PFSK-1 (cell line): ENCODE data around the gene SEC14L6.

Source experiments
- FOXP2 ChIP-seq: optimal IDR thresholded peaks from 2 replicates; pipeline ENCODE3; 2011; ENCODE audit warnings: borderline replicate concordance, control low read depth, inconsistent platforms; ENCODE audit not compliant: insufficient read depth; ENCODE audit errors: extremely low read length, extremely low read depth
- POLR2AphosphoS5 ChIP-seq: IDR thresholded peaks from 2 replicates; pipeline ENCODE4 v1.6.1; 2012; ENCODE audit warnings: low read depth, mild to moderate bottlenecking, control low read depth, low read length, moderate library complexity
- SIN3A ChIP-seq: IDR thresholded peaks from 2 replicates; pipeline ENCODE4 v1.6.1; 2012; ENCODE audit warnings: mild to moderate bottlenecking, low read length, moderate library complexity, borderline replicate concordance; ENCODE audit not compliant: insufficient read depth
- TAF1 ChIP-seq: IDR thresholded peaks from 2 replicates; pipeline ENCODE4 v1.6.1; 2012; ENCODE audit warnings: low read length, control low read depth, borderline replicate concordance; ENCODE audit not compliant: insufficient read depth
- TF ChIP-seq, protein P1 (sequence below), 2 experiments: IDR thresholded peaks; 2 replicates each; pipeline versions ENCODE4 v1.6.1 to v1.8.0; 2011 to 2012; ENCODE audit warnings: low read depth in 2 of 2, low read length in 2 of 2, control low read depth in 1 of 2, inconsistent platforms in 1 of 2, mild to moderate bottlenecking in 1 of 2, moderate library complexity in 1 of 2; ENCODE audit not compliant: insufficient read depth in 1 of 2

Gene SEC14L6

DNA sequence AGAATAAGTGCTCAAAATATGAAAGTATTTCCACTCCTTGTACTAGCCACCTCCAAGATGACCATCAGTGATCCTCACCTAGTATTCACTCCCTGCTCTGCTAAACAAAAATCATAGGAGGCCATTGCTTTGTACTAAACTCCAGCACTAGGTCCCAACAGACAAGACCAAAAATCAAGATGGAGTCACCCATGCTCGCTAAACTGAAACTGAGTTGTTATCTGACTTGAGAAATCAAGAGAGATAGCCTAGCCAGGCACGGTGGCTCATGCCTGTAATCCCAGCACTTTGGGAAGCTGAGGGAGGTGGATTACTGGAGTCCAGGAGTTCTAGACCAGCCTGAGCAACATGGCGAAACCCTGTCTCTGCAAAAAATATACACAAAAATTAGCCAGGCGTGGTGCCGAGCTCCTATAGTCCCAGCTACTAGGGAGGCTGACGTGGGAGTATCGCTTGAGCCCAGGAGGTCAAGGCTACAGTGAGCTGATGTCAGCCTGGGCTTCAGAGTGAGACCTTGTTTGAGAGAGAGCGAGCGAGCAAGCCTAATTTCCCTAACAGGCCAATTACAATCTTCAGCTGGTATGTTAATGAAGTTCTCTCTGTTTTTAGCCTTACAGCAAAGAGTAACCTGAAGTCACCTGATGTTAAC is 9.3 kb downstream of the SEC14L6 start:
- TF ChIP-seq TAF1 (no peak), POLR2AphosphoS5 (no peak), SIN3A (no peak), FOXP2 (no peak)
- TF ChIP-seq, protein P1, sequence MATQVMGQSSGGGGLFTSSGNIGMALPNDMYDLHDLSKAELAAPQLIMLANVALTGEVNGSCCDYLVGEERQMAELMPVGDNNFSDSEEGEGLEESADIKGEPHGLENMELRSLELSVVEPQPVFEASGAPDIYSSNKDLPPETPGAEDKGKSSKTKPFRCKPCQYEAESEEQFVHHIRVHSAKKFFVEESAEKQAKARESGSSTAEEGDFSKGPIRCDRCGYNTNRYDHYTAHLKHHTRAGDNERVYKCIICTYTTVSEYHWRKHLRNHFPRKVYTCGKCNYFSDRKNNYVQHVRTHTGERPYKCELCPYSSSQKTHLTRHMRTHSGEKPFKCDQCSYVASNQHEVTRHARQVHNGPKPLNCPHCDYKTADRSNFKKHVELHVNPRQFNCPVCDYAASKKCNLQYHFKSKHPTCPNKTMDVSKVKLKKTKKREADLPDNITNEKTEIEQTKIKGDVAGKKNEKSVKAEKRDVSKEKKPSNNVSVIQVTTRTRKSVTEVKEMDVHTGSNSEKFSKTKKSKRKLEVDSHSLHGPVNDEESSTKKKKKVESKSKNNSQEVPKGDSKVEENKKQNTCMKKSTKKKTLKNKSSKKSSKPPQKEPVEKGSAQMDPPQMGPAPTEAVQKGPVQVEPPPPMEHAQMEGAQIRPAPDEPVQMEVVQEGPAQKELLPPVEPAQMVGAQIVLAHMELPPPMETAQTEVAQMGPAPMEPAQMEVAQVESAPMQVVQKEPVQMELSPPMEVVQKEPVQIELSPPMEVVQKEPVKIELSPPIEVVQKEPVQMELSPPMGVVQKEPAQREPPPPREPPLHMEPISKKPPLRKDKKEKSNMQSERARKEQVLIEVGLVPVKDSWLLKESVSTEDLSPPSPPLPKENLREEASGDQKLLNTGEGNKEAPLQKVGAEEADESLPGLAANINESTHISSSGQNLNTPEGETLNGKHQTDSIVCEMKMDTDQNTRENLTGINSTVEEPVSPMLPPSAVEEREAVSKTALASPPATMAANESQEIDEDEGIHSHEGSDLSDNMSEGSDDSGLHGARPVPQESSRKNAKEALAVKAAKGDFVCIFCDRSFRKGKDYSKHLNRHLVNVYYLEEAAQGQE (IDR thresholded peaks at IDR 0.05; ENCODE audit: insufficient read depth in 1 of 2, low read depth in 2 of 2, low read length in 2 of 2) = no peak

DNA sequence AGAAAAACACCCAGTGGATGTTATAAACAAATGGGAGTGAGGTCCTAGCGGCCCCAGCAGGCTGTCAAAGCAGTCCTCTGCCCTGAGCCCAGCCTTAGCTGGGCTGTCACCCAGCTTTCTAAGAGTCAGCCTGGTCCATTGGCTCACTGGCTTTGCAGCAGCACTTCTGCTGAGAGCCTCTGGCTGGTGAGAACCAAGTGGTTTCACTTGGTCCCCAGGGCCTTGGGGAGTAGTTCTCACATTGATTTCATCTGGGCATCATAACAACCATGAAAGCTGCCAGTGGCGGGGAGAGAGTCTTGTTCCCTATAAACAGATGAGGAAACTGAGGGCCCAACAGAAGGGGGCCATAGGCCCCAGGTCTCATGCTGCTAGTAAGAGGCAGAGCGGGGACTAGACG is 11.4 kb downstream of the SEC14L6 start:
- TF ChIP-seq TAF1 (no peak), FOXP2 (no peak), SIN3A (no peak), POLR2AphosphoS5 (no peak)
- TF ChIP-seq, protein P1 (IDR thresholded peaks at IDR 0.05; ENCODE audit: insufficient read depth in 1 of 2, low read depth in 2 of 2, low read length in 2 of 2) = no peak

DNA sequence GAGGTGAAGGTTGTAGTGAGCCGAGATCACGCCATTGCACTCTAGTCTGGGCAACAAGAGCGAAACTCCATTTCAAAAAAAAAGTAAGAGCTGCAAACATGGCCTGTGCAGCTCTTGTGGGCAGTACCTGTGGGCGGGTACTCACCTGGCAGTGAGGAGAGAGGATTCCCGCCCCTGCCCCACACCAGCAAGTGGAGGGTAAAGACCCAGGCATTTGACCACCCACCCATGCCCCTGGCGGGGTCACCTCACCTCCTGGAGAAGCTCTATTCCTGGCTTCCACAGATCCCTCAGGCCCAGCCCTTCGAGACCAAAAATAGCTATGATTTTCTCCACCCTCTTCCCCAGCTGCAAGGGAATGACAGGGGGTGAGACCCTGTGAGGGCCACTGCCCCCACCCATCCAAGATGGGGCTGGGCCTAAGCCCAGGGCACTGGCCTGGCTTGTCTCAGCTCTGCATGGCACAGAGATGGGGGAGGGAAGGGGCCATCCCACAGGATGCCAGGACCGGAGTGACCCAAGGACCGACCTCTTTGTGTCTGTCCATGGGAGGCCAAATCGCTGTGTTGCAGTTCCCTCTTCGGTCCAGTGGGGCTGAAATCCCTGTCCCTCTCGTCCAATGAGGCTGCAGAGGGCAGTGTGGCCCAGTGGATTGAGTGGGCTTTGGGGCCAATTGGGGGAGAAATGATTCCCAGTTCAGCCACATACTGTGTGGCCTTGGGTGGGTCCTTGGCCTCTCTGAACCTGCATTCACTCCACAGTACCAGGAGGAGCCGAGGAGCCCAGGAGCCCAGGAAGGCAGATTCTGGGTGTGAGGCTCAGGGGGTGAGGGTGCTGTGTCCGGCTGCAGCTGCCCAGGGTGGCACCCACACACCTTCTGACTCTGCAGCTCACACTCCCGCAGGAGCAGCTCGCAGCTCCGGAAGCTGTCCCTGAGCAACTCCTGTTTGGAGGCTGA is 14.6 kb downstream of the SEC14L6 start:
- no peak for TF ChIP-seq TAF1
- no peak for TF ChIP-seq FOXP2
- TF ChIP-seq POLR2AphosphoS5 = no peak
- no peak for TF ChIP-seq SIN3A
- TF ChIP-seq, protein P1 (IDR thresholded peaks at IDR 0.05; ENCODE audit: insufficient read depth in 1 of 2, low read depth in 2 of 2, low read length in 2 of 2) = no peak

DNA sequence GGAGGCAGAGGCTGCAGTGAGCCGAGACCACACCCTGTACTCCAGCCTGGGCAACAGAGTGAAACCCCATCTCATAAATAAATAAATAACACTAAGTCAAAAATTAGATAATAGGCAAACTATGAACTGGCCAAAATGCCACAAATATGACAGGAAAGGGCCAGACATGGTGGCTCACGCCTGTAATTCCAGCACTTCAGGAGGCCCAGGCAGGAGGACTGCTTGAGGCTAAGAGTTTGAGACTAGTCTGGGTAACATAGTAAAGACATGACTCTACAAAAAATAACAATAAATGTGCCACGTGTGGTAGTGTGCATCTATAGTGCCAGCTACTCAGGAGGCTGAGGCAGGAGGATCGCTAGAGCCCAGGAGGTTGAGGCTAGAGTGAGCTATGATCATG is 19.9 kb downstream of the SEC14L6 start:
- TF ChIP-seq FOXP2 (no peak), TAF1 (no peak), POLR2AphosphoS5 (no peak)
- TF ChIP-seq, protein P1 (IDR thresholded peaks at IDR 0.05; ENCODE audit: insufficient read depth in 1 of 2, low read depth in 2 of 2, low read length in 2 of 2) = no peak
